ENCODE measurements around the gene UVSSA.
A peak's percentile ranks its signal among the peaks of the same experiment; 100 is the strongest.

UVSSA gene

DNA sequence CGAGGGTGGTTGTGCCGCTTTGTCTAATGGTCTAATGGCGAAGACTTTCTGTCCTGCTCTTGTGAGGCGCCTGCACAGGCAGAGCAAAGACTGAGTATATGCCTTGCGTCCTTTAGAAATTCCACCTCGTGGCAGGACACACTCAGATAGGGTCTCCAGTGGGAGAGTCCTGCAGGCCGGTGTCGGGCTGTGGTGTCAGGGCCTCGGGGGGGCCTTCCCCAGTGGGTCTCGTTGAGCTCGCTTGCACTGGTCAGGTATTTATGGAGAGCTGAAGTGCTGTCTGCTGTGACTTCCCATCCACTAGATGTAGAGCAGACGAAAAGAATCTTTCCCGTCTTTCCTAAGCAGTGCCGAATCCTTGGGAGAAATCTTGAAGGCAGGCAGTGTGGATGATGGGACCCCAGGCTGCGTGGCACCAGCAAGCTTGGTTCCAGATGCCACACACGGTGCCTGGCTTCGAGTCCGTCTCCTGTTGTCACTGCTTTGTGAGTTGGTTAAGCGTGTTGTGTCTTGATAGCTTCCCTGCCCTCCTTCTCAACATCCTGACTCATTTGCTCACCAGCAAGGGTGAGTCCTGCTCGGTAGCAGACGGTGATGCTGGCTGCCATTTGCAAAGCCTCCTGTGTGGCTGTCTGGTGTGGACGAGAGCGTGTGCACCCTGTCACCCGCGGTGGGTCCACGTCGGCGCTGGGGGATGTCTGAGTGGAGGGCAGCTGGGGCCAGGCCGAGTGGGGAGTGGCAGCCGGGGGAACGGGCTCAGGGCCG lies 36.8 kb upstream of the UVSSA start:
- peak overlapping the region; percentile 75 for H3K27ac Mint-ChIP-seq

DNA sequence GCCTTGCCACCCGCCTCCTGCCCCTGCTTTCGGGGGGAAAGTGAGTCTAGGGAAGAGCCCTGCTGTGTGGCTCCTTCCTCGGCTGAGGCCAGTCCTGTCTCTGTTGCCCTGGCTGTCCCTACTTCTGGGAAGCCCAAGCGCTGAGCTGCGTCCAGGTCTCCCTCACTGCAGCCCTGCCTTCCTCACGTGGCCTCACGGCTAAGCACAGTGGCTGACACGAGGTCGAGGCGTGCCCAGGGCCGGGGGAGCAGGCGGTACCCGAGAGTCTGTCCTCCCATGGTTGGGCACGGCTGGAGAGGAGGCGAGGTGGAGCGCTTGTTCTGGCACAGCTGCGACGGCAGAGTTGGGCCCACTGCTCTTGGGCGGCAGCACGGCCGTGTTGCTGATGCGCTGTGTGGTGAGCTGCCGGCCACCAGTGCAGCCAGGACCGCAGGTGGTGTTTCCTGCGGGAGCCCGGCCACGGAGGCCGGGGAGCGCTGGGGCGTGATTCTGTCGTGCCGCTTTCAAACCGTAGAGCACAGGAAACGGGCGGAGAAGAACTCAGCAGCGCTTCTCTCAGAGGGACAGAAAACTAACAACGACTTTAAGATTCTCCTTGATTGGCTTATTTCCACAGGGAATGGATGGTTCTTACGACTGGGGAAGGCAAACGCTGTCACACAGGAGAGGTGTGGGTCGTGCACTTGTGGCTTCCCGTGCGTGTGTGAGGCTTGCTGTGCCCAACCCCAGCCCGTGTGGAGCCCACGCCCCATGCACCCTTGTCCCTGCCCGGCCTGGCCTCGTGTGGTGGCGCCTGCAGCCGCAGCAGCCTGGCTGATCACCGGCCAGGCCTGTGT lies 36.0 kb upstream of the UVSSA start:
- peaks cover 72% of the 10 kb centered on the region for H3K36me3 Mint-ChIP-seq (ENCODE audit: low read depth)
- H3K27ac Mint-ChIP-seq, result no peak overlapping the region
- H3K27me3 Mint-ChIP-seq, result no peaks in the 10 kb centered on the region
- H3K4me1 Mint-ChIP-seq (ENCODE audit: low read depth), result peaks cover 42% of the 10 kb centered on the region
- no peaks in the 10 kb centered on the region for H3K9me3 Mint-ChIP-seq
- H3K4me3 Mint-ChIP-seq, result no peak overlapping the region
- intact Hi-C loops (cut with micrococcal nuclease), result no loop called here

More for the DNA sequence above, 36.8 kb upstream of the UVSSA start:
- intact Hi-C loops (cut with micrococcal nuclease), result no loop called here
- Mint-ChIP-seq H3K9me3 (no peaks in the 10 kb centered on the region), H3K27me3 (no peaks in the 10 kb centered on the region), H3K4me3 (peak overlapping the region; percentile 71), H3K36me3 (ENCODE audit: low read depth) (peaks cover 72% of the 10 kb centered on the region), H3K4me1 (ENCODE audit: low read depth) (peaks cover 49% of the 10 kb centered on the region)

DNA sequence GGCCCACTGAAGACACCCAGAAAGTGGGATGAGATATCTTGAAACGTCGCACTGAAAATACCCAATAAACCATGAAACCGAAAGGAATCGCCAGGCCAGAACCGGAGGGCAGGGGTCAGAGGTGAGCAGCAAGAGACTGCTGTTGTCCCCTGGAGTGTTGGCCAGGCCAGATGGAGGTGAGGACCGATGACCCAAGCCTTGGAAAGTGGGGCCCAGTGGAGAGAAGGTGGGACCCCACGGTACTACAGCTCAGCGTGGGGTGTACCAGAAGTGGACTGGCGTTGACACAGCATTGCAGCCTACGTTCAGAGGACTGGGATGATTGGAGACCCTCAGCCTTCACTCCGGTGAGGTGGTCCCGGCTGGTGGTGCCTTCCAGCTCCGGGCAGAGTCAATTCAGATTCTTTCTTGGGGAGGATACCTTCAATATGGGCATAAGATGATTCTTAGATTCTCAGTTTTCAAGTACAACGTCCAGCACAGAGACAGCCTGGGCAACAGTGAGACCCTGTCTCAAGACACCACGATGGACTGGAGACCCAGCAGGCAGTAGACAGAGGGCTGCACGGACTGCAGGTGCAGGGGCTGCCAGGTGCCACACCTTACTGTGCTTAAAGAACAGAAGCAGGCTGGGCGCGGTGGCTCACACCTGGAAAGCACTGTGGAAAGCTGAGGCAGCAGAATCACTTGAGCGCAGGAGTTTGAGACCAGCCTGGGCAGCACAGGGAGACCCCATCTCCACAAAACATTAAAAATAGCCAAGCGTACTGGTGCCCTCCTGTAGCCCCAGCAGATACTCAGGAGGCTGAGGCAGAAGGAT lies 34.0 kb upstream of the UVSSA start:
- Mint-ChIP-seq H3K9me3 (no peaks in the 10 kb centered on the region), H3K4me3 (no peak overlapping the region), H3K36me3 (ENCODE audit: low read depth) (peaks cover 81% of the 10 kb centered on the region), H3K27me3 (no peaks in the 10 kb centered on the region), H3K4me1 (ENCODE audit: low read depth) (peaks cover 26% of the 10 kb centered on the region), H3K27ac (no peak overlapping the region)
- intact Hi-C loops (cut with micrococcal nuclease), result no loop called here

DNA sequence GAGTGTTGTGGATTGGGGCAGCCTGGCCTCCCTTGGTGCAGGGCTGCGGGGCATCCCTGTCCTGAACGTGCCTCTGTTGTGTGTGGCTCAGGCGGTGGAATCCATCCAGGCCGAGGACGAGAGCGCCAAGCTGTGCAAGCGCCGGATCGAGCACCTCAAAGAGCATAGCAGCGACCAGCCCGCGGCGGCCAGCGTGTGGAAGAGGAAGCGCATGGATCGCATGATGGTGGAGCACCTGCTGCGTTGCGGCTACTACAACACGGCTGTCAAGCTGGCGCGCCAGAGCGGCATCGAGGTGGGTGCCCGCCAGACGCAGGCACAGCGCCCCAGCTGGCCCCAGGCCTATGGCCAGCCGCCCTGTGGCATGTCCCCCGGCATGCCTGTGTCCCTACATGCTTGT lies 31.7 kb upstream of the UVSSA start:
- H3K4me1 Mint-ChIP-seq (ENCODE audit: low read depth), result peaks cover 3% of the 10 kb centered on the region
- H3K27ac Mint-ChIP-seq, result no peak overlapping the region
- H3K4me3 Mint-ChIP-seq, result no peak overlapping the region
- peaks cover 90% of the 10 kb centered on the region for H3K36me3 Mint-ChIP-seq (ENCODE audit: low read depth)
- intact Hi-C loops (cut with micrococcal nuclease), result no loop called here
- no peaks in the 10 kb centered on the region for H3K27me3 Mint-ChIP-seq
- no peaks in the 10 kb centered on the region for H3K9me3 Mint-ChIP-seq

DNA sequence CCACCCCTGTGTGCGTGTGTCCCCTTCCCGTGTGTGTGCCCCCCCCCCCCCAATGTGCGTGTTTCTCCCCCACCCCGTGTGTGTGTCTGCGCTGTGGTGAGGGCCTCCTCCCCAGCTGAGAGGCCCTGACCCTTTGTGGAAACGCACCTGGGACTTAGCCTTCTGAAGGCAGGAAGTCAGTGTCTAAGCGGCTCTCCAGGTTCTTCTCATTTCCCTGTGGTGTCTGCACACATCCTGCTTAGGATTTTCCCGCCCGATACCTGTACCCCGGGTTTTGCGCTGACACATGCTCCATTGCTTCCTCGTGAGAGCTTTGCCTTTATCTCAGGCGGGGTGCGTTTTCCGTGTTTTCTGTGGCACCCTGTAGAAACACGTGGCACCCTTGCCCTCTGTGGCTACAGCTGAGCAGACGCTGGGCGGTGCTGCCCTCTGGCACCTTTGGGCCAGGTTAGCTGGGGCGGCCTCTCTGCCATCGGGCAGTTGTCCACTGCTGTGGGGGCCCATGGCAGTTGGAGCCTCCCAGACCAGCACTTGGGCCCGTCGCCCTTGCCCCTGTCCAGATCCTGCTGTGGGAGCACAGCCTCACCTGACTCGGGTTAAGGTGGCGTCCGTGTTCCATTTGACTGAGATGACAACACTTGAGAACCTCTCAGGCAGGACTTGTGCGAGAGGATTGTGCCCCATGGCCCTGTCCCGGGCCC lies 31.0 kb upstream of the UVSSA start:
- no peak overlapping the region for H3K4me3 Mint-ChIP-seq
- peaks cover 88% of the 10 kb centered on the region for H3K36me3 Mint-ChIP-seq (ENCODE audit: low read depth)
- no peak overlapping the region for H3K27ac Mint-ChIP-seq
- no peaks in the 10 kb centered on the region for H3K4me1 Mint-ChIP-seq (ENCODE audit: low read depth)
- no peaks in the 10 kb centered on the region for H3K27me3 Mint-ChIP-seq
- H3K9me3 Mint-ChIP-seq, result no peaks in the 10 kb centered on the region
- intact Hi-C loops (cut with micrococcal nuclease), result no loop called here

DNA sequence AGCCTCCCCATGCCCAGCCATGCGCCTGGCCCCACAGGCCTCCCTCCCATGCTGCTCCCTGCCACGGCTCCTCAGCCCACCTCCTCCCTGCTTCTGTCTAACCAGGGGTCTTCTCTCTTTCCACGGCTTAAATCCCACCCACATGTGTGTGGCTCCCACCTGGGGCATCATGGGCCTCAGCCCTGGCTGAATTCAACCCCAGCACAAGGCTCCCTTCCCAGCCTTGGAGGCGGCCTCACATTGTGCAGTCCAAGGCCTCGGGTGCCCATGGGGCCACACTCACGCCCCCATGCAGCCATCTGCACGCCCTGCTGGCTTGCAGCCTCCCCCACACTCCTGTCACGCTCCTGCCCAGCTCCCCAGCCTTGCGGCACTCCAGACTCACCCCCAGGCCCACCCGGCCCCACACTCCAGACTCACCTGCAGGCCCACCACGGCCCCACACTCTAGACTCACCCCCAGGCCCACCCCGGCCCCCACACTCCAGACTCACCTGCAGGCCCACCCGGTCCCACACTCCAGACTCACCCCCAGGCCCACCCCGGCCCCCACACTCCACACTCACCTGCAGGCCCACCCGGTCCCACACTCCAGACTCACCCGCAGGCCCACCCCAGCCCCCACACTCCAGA lies 30.4 kb upstream of the UVSSA start:
- no peaks in the 10 kb centered on the region for H3K27me3 Mint-ChIP-seq
- H3K4me3 Mint-ChIP-seq, result no peak overlapping the region
- no peaks in the 10 kb centered on the region for H3K4me1 Mint-ChIP-seq (ENCODE audit: low read depth)
- H3K9me3 Mint-ChIP-seq, result no peaks in the 10 kb centered on the region
- no peak overlapping the region for H3K27ac Mint-ChIP-seq
- H3K36me3 Mint-ChIP-seq (ENCODE audit: low read depth), result peaks cover 88% of the 10 kb centered on the region
- intact Hi-C loops (cut with micrococcal nuclease), result no loop called here

DNA sequence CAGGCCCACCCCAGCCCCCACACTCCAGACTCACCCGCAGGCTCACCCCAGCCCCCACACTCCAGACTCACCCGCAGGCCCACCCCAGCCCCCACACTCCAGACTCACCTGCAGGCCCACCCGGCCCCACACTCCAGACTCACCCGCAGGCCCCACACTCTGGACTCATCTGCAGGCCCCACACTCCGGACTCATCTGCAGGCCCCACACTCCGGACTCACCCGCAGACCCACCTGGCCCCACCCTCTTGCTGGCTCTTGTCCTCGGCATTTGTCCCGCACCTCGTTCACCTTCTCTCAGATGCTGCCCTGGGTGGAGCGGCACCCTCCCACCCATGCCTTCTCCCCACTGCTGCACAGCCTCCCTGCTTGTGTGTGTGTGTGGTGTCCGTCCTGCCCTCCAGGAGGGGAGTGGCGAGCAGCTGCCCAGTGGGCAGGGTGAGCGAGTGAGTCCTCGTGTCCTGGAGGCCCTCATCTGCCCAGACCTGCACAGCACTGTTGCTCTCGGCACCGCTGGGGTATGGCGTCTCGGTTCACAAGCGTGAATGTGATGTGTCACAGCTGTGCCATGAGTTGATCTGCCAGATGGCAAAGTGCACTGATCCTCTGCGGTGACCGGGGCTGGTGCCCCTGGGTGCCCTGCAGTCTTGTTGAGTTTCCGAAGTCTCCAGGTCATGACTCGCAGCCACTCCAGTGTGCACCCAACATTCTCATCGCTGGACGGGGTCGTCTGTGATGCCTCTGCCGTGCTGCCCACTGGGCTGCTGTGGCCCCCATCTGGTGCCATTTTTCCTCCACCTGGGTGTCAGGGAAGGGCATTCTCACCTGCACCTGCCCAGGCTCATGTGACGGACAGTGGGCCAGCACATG lies 29.6 kb upstream of the UVSSA start:
- intact Hi-C loops (cut with micrococcal nuclease), result loop anchor here (1.0 kb wide), 1 partner anchor 34 kb away; no protein-coding TSS in a partner anchor
- Mint-ChIP-seq H3K27ac (no peak overlapping the region), H3K4me3 (no peak overlapping the region), H3K36me3 (ENCODE audit: low read depth) (peaks cover 88% of the 10 kb centered on the region), H3K9me3 (no peaks in the 10 kb centered on the region), H3K4me1 (ENCODE audit: low read depth) (no peaks in the 10 kb centered on the region), H3K27me3 (no peaks in the 10 kb centered on the region)

DNA sequence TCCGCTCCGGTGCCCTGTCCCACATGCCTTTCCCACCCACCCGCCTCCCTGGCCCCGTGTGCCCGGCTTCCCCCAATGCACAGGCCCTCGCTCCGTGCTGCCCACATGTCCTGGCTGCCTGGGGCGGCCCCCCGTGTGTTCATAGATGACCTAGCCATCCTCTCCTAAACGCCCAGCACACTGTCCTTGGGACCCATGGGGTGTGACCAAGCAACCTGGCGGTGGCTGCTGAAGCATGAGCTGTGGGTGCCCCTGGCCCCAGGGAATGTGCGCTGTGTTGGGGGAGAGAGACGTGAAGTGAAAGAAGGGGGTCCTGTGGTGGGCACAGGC lies 29.0 kb upstream of the UVSSA start:
- H3K4me1 Mint-ChIP-seq (ENCODE audit: low read depth), result no peaks in the 10 kb centered on the region
- H3K36me3 Mint-ChIP-seq (ENCODE audit: low read depth), result peaks cover 85% of the 10 kb centered on the region
- intact Hi-C loops (cut with micrococcal nuclease), result loop anchor here (1.0 kb wide), 1 partner anchor 33 kb away; no protein-coding TSS in a partner anchor
- H3K4me3 Mint-ChIP-seq, result no peak overlapping the region
- no peak overlapping the region for H3K27ac Mint-ChIP-seq
- no peaks in the 10 kb centered on the region for H3K27me3 Mint-ChIP-seq
- H3K9me3 Mint-ChIP-seq, result no peaks in the 10 kb centered on the region

DNA sequence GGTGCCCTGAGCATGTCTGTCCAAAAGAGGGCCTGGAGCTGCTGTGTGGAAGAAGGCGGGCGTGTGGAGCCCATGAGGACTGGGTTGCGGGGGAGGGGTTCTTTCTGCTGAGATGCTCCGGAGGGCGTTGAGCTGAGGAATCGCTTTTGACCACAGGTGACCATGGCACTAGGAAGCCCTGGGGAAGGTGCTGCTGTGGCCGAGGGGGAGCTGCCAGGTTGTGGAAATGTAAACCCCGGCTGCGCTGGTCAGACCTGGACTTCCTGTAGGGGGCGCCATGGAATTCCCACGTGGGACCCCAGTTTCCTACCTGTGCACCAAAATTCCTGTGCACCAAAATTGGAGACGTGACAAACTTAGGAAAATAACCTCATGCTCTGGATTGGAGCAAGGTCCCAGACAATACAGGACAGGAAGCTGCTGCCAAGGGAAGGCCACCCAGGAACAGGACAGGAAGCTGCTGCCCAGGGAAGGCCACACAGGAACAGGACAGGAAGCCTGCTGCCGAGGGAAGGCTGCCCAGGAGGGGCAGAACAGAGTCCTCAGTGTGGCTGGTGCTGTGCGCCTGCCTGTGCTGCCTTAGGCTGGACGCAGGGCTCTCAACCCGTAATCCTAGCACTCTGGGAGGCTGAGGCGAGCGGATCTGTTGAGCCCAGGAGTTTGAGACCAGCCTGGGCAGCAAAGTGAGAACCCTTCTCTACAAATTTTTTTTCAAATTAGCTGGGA lies 28.4 kb upstream of the UVSSA start:
- intact Hi-C loops (cut with micrococcal nuclease), result loop anchor here (1.0 kb wide), 1 partner anchor 33 kb away; no protein-coding TSS in a partner anchor
- no peaks in the 10 kb centered on the region for H3K27me3 Mint-ChIP-seq
- H3K4me1 Mint-ChIP-seq (ENCODE audit: low read depth), result no peaks in the 10 kb centered on the region

DNA sequence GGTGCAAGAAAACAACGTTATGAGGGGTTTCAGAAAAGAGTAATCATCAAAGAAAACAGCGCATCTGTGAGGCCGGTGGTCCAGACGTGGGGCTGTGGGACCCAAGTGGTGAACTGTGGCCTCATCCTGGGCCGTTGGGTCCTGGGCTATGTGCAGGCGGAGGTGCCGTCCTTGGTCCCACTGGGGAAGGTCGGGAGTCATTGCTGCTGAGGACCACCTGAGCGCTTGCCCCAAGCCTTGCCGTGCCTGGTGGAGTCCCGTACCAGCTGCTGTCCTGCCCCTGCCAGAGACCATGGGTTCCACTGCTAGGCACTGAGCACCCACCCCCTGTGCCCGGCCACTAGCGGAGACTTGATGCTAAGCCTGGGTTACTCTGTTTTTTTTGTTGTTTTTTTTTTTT lies 25.5 kb upstream of the UVSSA start:
- Mint-ChIP-seq H3K36me3 (ENCODE audit: low read depth) (peaks cover 51% of the 10 kb centered on the region), H3K9me3 (no peaks in the 10 kb centered on the region), H3K4me1 (ENCODE audit: low read depth) (no peaks in the 10 kb centered on the region), H3K27me3 (no peaks in the 10 kb centered on the region), H3K4me3 (no peak overlapping the region), H3K27ac (no peak overlapping the region)
- intact Hi-C loops (cut with micrococcal nuclease), result no loop called here

More for the DNA sequence above, 28.4 kb upstream of the UVSSA start:
- Mint-ChIP-seq H3K9me3 (no peaks in the 10 kb centered on the region), H3K36me3 (ENCODE audit: low read depth) (peaks cover 79% of the 10 kb centered on the region), H3K4me3 (no peak overlapping the region), H3K27ac (no peak overlapping the region)

DNA sequence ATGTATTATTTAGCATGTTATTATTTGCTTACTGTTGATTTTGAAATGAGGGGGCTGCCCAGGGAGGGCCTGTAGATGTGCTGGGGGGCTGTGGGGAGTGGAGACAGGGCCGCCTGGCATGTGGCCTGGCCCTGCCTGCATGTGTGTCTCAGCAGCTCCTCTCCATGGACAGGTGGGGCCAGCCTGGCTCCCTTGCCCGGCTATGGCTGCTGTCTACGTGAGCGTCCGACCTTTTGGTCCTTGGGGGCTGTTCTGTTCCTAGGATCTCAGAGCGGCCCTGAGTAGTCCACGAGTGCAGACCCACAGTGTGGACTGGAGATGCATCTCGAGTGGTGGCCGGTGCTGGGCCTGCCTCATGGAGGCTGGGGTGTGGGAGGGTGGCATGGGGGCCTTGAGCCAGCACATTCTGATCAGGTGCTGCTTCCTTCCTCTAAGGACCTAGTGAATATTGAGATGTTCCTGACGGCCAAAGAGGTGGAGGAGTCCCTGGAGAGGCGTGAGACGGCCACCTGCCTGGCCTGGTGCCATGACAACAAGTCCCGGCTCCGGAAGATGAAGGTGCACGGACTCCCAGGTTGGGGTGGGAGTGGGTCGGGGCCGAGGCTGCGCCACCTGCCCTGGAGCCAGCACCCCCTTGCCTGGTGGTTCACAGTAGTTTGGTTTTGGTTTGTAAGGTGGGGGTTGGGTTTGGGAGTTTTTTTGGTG lies 24.9 kb upstream of the UVSSA start:
- intact Hi-C loops (cut with micrococcal nuclease), result no loop called here
- Mint-ChIP-seq H3K4me3 (no peak overlapping the region), H3K36me3 (ENCODE audit: low read depth) (peaks cover 45% of the 10 kb centered on the region), H3K9me3 (no peaks in the 10 kb centered on the region), H3K4me1 (ENCODE audit: low read depth) (no peaks in the 10 kb centered on the region), H3K27me3 (no peaks in the 10 kb centered on the region), H3K27ac (no peak overlapping the region)

Measured in dendritic cell treated with granulocyte-macrophage colony-stimulating factor and Interleukin-4, amounts not matched to agents 40 ng/mL and 50 ng/mL, for 4 days (primary cell).